Left lung (tissue), 14 donors: ENCODE results near the gene METTL4. TPM values are rescaled to one million over a fixed set of nuclear protein-coding genes. Genes with fewer than 3 reads are reported as not detected.
A peak's percentile ranks its signal among the peaks of the same experiment; 100 is the strongest.

Experiments
- ATAC-seq: fragments of 200-7000 bp; cut with Tn5 transposase; one replicate; pipeline ENCODE4 v1.9.1; 2020; ENCODE audit warnings: moderate library complexity
- DNase-seq, 4 donors: peaks; one replicate each; pipeline ENCODE4 v3.0.0-alpha.2; 2013 to 2020
- H3K27ac ChIP-seq, 2 donors: fragments of 200-600 bp; sonication (generic) in 1 of 2; one replicate each; pipeline versions ENCODE4 v1.5.0 to v1.8.0; 2020 to 2021
- H3K27me3 ChIP-seq, 2 donors: fragments of 200-600 bp; sonication (generic) in 1 of 2; one replicate each; pipeline versions ENCODE4 v1.5.0 to v1.8.0; 2020 to 2021
- H3K36me3 ChIP-seq, 2 donors: fragments of 200-600 bp; sonication (generic) in 1 of 2; one replicate each; pipeline versions ENCODE4 v1.5.0 to v1.8.0; 2020 to 2021
- H3K4me1 ChIP-seq, 2 donors: fragments of 200-600 bp; one replicate each; pipeline ENCODE4 v1.8.0; 2021
- H3K4me3 ChIP-seq, 2 donors: fragments of 200-600 bp; sonication (generic) in 1 of 2; one replicate each; pipeline versions ENCODE4 v1.5.0 to v1.8.0; 2020 to 2021; ENCODE audit warnings: mild to moderate bottlenecking in 1 of 2
- H3K9me3 ChIP-seq, 2 donors: fragments of 200-600 bp; sonication (generic) in 1 of 2; one replicate each; pipeline versions ENCODE4 v1.5.0 to v1.8.0; 2020 to 2021
- CTCF ChIP-seq, 2 donors: fragments of 200-600 bp; sonication (generic) in 1 of 2; IDR thresholded peaks; one replicate each; pipeline versions ENCODE4 v1.5.0 to v1.8.0; 2021; ENCODE audit warnings: antibody characterized with exemption in 2 of 2
- intact Hi-C, 2 donors: fragments of 100-400 bp; cut with DNase I; formaldehyde crosslinking; loops; one replicate each; pipeline versions ENCODE4 v1.11.2 to v1.14.2; 2022
- long read RNA-seq, 12 donors: library from polyadenylated mRNA in 2 of 12; unstranded in 2 of 12; transcript quantifications; one replicate each; pipeline ENCODE4 v2.0.0 and lab custom pipeline, GENCODE V29; 2019 to 2026
- polyA plus RNA-seq, 6 donors: library from polyadenylated mRNA; unstranded; fragments of 120-200 nt; gene quantifications; one replicate each; pipeline ENCODE4 v1.2.1, GENCODE V29; 2013; ENCODE audit not compliant: insufficient read length in 6 of 6
- total RNA-seq, 2 donors: library from RNA; stranded (reverse); fragmentation: NEBNext Ultra II Directional; extraction: Animal tissue kit (Norgen Biotek cat#: 25700); gene quantifications; one replicate each; pipeline ENCODE4 v1.2.1, GENCODE V29; 2021
- donor health status: DM: no; HTN: yes; CAD: no.
- donor health status: DM: no; HTN: no; CAD: no.

Gene METTL4
- total RNA-seq (10 to 100 TPM in 1 of 2 donors, 1 to 10 TPM in 1; 8.7 to 10.3 TPM), polyA plus RNA-seq (10 to 100 TPM; 18.5 to 23.6 (median 21.4) TPM)
- long read RNA-seq, donor 1, partial matches to known transcripts, result 8 of 10 reads
- long read RNA-seq, donor 1, other reads (novel, unspliced or antisense), result 0 of 10 reads
- long read RNA-seq, donor 2, partial matches to known transcripts, result 8 of 9 reads
- long read RNA-seq, donor 2, other reads (novel, unspliced or antisense), result 0 of 9 reads
- long read RNA-seq, donor 3, partial matches to known transcripts, result 0 of 1 reads
- long read RNA-seq, donor 3, other reads (novel, unspliced or antisense), result 0 of 1 reads
- long read RNA-seq, donor 4, partial matches to known transcripts, result 1 of 1 reads
- long read RNA-seq, donor 4, other reads (novel, unspliced or antisense), result 0 of 1 reads
- long read RNA-seq, donor 5, partial matches to known transcripts, result 0 of 3 reads
- long read RNA-seq, donor 5, other reads (novel, unspliced or antisense), result 0 of 3 reads
- long read RNA-seq, donor 6, partial matches to known transcripts, result 8 of 11 reads
- long read RNA-seq, donor 6, other reads (novel, unspliced or antisense), result 0 of 11 reads
- long read RNA-seq, donor 7, partial matches to known transcripts, result 0 of 1 reads
- long read RNA-seq, donor 7, other reads (novel, unspliced or antisense), result 0 of 1 reads
- long read RNA-seq, donor 8, result 0 reads
- long read RNA-seq, donor 9, result 0 reads
- long read RNA-seq, donor 10, result 0 reads
- long read RNA-seq, donor 11, result 0 reads
- long read RNA-seq, donor 12, partial matches to known transcripts, result 0 of 2 reads
- long read RNA-seq, donor 12, other reads (novel, unspliced or antisense), result 0 of 2 reads

GRCh38 chr18:2571200-2572170 is at the start of gene METTL4, which contains the start of gene NDC80:
TSS of gene METTL4 (minus strand) at chr18:2571505. CDS start at chr18:2567216, 4,289 bp downstream.
TSS of gene NDC80 (plus strand) at chr18:2571557. CDS start at chr18:2572986, 1,429 bp downstream.
- peak; percentile 92 for ATAC-seq
- DNase-seq, result peak; percentile 87 to 95 (median 94)
- no peaks in the 10 kb centered on the region for H3K27me3 ChIP-seq
- no peaks in the 10 kb centered on the region for H3K9me3 ChIP-seq
- no peak for TF ChIP-seq CTCF (IDR thresholded peaks at IDR 0.05)
- H3K36me3 ChIP-seq, result no peaks in the 10 kb centered on the region
- intact Hi-C loops, result no loop called here
- peak within 1 kb of the TSS; percentile 57 to 58 for H3K4me3 ChIP-seq
- peak within 1 kb of the TSS; percentile 97 to 98 for H3K27ac ChIP-seq
- H3K4me1 ChIP-seq, result peaks cover 9 to 44% of the 10 kb centered on the region in 2 donors

GRCh38 chr18:2618009-2618408 is 46.7 kb upstream of the METTL4 start:
- intact Hi-C loops, result no loop called here
- ATAC-seq, result no peak
- H3K27me3 ChIP-seq, result no peaks in the 10 kb centered on the region
- no peaks in the 10 kb centered on the region for H3K4me1 ChIP-seq
- H3K36me3 ChIP-seq, result peaks cover 0 to 4% of the 10 kb centered on the region in 2 donors
- TF ChIP-seq CTCF (IDR thresholded peaks at IDR 0.05), result no peak
- H3K4me3 ChIP-seq, result no peak overlapping the region
- no peak for DNase-seq
- no peaks in the 10 kb centered on the region for H3K9me3 ChIP-seq
- no peak overlapping the region for H3K27ac ChIP-seq

- intact Hi-C loops, result no loop called here
- H3K4me1 ChIP-seq, result no peaks in the 10 kb centered on the region
- H3K4me3 ChIP-seq, result no peak overlapping the region
- H3K27ac ChIP-seq, result no peak overlapping the region
- DNase-seq, result no peak
- no peak for ATAC-seq
- no peaks in the 10 kb centered on the region for H3K27me3 ChIP-seq
- no peaks in the 10 kb centered on the region for H3K9me3 ChIP-seq
- no peak for TF ChIP-seq CTCF (IDR thresholded peaks at IDR 0.05)
- peaks cover 0 to 4% of the 10 kb centered on the region in 2 donors for H3K36me3 ChIP-seq
These were observed 46.2 kb upstream of the METTL4 start for GRCh38 chr18:2617401-2617998.

- DNase-seq, result no peak
- no peak overlapping the region for H3K4me3 ChIP-seq
- peaks cover 0 to 6% of the 10 kb centered on the region in 2 donors for H3K4me1 ChIP-seq
- H3K27ac ChIP-seq, result no peak overlapping the region
- peaks cover 0 to 4% of the 10 kb centered on the region in 2 donors for H3K36me3 ChIP-seq
- no peaks in the 10 kb centered on the region for H3K27me3 ChIP-seq
- no peak for ATAC-seq
- no peaks in the 10 kb centered on the region for H3K9me3 ChIP-seq
- intact Hi-C loops, result no loop called here
- TF ChIP-seq CTCF (IDR thresholded peaks at IDR 0.05), result no peak
These were observed 41.7 kb upstream of the METTL4 start for GRCh38 chr18:2612996-2613395.
